Endothelial cell of umbilical vein (primary cell): ENCODE data around the gene SLC25A21.

Experiments used
- CTCF ChIP-seq, 2 donors: IDR thresholded peaks; 1 replicate in 1 of 2; 2 replicates in 1 of 2; pipeline ENCODE4 v1.5.1; 2011; ENCODE audit warnings: low read length in 2 of 2, mild to moderate bottlenecking in 2 of 2, moderate library complexity in 2 of 2, control low read depth in 1 of 2, inconsistent platforms in 1 of 2, low read depth in 1 of 2; ENCODE audit not compliant: insufficient read depth in 1 of 2; ENCODE audit errors: extremely low read depth in 1 of 2
- MAX ChIP-seq: IDR thresholded peaks from 2 replicates; pipeline ENCODE4 v1.6.1; 2011; ENCODE audit not compliant: insufficient read depth, insufficient read length

DNA sequence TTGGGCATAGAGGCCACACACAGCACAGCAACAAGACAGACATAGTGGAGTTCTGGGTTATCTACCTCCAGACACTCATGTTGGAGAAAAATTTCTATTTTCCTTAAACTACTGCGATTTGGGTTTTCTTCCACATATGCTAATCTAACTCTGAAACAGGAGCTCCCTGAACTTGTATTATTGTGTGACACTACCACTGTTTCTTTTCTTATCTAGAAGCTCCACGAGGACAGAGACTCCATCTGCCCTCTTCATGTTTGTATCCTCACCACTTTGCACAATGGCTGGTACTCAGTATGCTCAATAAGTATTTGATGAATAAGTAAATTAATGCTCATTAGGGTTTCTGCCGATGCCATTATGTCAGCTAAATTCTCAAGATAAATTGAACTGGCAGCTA, 292.1 kb downstream of the SLC25A21 start:
- TF ChIP-seq MAX = no peak
- TF ChIP-seq CTCF (IDR thresholded peaks at IDR 0.05; ENCODE audit: extremely low read depth in 1 of 2, insufficient read depth in 1 of 2, low read depth in 1 of 2, low read length in 2 of 2) = no peak
